NCI-H446 (cell line): ENCODE measurements around the gene NQO1.
"Not testable (repeated sequence)": the region's sequence is repeated elsewhere in the genome, so short reads cannot be mapped to it uniquely, and the experiment has no call there.

Experiments
- DNase-seq, 2 experiments: peaks; one replicate each; lab custom pipeline; 2025; lab: John Stamatoyannopoulos, UW

The NQO1 gene

GRCh38 chr16:69741951-69742904, 15.9 kb upstream of the NQO1 start:
- DNase-seq: no peak

- no peak for DNase-seq
Measured at GRCh38 chr16:69741519-69741918, 15.2 kb upstream of the NQO1 start.

- no peak for DNase-seq
Measured at GRCh38 chr16:69732101-69732500, 5.7 kb upstream of the NQO1 start.

GRCh38 chr16:69731280-69731679, 4.9 kb upstream of the NQO1 start:
- not testable (repeated sequence) for DNase-seq

- not testable (repeated sequence) for DNase-seq
Measured at GRCh38 chr16:69729030-69729429, 2.7 kb upstream of the NQO1 start.

GRCh38 chr16:69727916-69728270, 1.5 kb upstream of the NQO1 start:
- DNase-seq: no peak

GRCh38 chr16:69725480-69726312, 664 bp downstream of the NQO1 start:
- no peak for DNase-seq

GRCh38 chr16:69724981-69725479, 1.3 kb downstream of the NQO1 start:
- no peak for DNase-seq

GRCh38 chr16:69724414-69724873, 1.9 kb downstream of the NQO1 start:
- no peak for DNase-seq

GRCh38 chr16:69721441-69721957, 4.9 kb downstream of the NQO1 start:
- DNase-seq: no peak

GRCh38 chr16:69720822-69721430, 5.4 kb downstream of the NQO1 start:
- no peak for DNase-seq

- no peak for DNase-seq
Measured at GRCh38 chr16:69718111-69718764, 8.1 kb downstream of the NQO1 start.

- DNase-seq: no peak
Measured at GRCh38 chr16:69717066-69717465, 9.3 kb downstream of the NQO1 start.

GRCh38 chr16:69712914-69713581, 13.3 kb downstream of the NQO1 start:
- no peak for DNase-seq

GRCh38 chr16:69712277-69712676, 14.1 kb downstream of the NQO1 start:
- DNase-seq: no peak

- DNase-seq: no peak
Measured at GRCh38 chr16:69711115-69711740, 15.1 kb downstream of the NQO1 start.

GRCh38 chr16:69709456-69710084, 16.8 kb downstream of the NQO1 start:
- peak; percentile 45 to 54 for DNase-seq

- DNase-seq: no peak
Measured at GRCh38 chr16:69707920-69708683, 18.3 kb downstream of the NQO1 start.

GRCh38 chr16:69706975-69707340, 19.4 kb downstream of the NQO1 start:
- no peak for DNase-seq
